Articular chondrocyte of knee joint (primary cell): Measurements from ENCODE around the gene SLC30A3. TPM values are rescaled to one million over a fixed set of nuclear protein-coding genes. Genes with fewer than 3 reads are reported as not detected.

Source experiments
- total RNA-seq: library from RNA; depleted of rRNA; stranded (reverse); fragments of >200 nt; gene quantifications from 2 replicates; pipeline ENCODE4 v1.2.3, GENCODE V29; 2012

SLC30A3 gene
- total RNA-seq, result under 0.01 TPM in 1 of 2 replicates, not detected in the other

GRCh38 chr2:27262379-27263286, at the start of gene SLC30A3:
SLC30A3 (minus strand) TSS chr2:27263047; CDS start chr2:27262906, 141 bp downstream.

GRCh38 chr2:27308359-27308881, 45.6 kb upstream of the SLC30A3 start, which contains the start of gene UCN:
UCN (minus strand) TSS chr2:27308445; CDS start chr2:27307895, 550 bp downstream.

DNA sequence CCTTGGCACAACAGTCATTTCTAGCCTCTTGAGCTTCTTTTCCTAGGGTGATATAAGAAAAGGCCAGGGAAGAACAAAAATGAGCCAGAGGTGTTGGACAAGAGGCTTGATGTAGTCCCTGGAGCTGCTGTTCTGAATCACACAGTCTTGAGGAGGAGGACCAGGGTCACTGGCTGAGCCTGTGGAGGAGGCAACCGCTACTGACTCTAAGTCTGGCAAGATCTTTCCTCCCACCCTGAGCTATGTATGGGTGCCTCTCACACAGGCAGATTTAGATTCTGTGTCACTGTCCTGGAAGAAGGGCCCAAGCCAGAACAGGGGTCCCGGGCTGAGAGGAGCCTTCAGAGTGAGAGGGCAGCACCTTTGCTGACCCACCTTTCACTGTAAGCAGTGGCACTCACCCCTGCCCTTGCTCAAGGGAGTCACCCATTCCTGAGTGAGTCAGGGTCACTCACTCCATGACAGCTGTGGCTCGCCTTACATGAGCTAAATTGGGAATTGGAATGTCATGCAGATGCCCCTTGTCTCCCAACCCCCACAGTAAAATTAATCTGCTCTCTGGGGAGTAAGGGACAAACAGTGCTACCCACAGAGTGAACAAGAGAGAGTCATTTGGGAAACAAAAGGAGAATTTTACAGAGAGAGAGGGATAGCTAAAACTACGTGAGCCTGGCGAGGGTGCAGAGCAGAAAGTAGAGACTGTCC, 19.2 kb upstream of the SLC30A3 start, which contains the start of gene TRIM54:
Gene TRIM54, plus strand, starts transcription at position 575 of the 705 bp plus-strand sequence. CDS start 303 bp downstream, outside the sequence.

GRCh38 chr2:27275211-27276150, 12.6 kb upstream of the SLC30A3 start, which contains the start of gene DNAJC5G:
DNAJC5G (plus strand) TSS chr2:27275433; CDS start chr2:27276729, 1,296 bp downstream.

DNA sequence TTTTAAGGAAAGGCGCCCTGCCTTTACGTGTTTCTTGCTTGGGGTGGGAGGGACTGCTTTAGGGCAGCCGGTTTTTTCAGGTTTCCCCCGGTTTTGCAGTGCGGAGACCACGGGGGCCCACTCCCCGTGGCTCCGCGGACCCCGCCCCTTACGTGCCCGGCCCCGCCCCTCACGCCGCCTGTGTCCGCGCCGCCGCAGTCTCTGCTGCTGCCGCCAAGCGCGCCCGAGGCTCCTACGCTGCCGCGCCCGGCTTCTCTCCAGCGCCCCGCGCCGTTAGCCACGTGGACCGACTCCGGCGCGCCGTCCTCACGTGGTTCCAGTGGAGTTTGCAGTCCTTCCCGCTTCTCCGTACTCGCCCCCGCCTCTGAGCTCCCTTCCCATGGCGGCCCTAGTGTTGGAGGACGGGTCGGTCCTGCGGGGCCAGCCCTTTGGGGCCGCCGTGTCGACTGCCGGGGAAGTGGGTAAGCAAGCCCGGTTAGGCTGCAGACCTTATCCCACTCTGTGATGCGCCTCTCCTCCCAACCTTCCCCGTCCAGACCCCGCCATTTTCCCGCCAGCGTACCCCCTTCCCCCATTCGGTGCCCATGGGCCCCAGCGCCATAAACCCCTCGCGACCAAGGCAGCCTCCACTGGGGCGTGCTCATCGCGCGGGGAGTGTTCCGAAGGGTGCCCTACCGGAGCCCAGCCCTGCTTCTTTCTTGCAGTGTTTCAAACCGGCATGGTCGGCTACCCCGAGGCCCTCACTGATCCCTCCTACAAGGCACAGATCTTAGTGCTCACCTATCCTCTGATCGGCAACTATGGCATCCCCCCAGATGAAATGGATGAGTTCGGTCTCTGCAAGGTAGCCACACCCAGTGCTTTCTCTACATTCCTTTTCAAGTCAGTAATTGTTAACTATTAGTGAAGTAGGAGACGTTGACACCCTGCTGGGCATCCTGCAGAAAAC, 45.4 kb downstream of the SLC30A3 start, which contains the start of gene CAD:
Gene CAD, plus strand, starts transcription at position 197 of the 949 bp plus-strand sequence. Its CDS starts 183 bp downstream, at position 380.

GRCh38 chr2:27211943-27212625, 50.8 kb downstream of the SLC30A3 start, which contains the start of the genes ATRAID and SLC5A6:
ATRAID (plus strand) TSS chr2:27212041; CDS start chr2:27212369, 328 bp downstream.
SLC5A6 (minus strand) TSS chr2:27212268; CDS start chr2:27207650, 4,618 bp downstream.

Other genes with a start within 250 kb of the SLC30A3 start
- 68.0 and 68.5 TPM in 2 replicates for gene TMEM214, start 230.1 kb downstream of the SLC30A3 start, total RNA-seq
- 21.8 and 23.3 TPM in 2 replicates for gene AGBL5, start 211.4 kb downstream of the SLC30A3 start, total RNA-seq
- gene OST4, start 191.4 kb downstream of the SLC30A3 start, total RNA-seq, result 201 and 215 TPM in 2 replicates
- 113 and 123 TPM in 2 replicates for gene EMILIN1, start 184.4 kb downstream of the SLC30A3 start, total RNA-seq
- 0.26 and 0.65 TPM in 2 replicates for gene KHK, start 176.3 kb downstream of the SLC30A3 start, total RNA-seq
- gene CGREF1, start 143.9 kb downstream of the SLC30A3 start, total RNA-seq, result 6.9 and 15.8 TPM in 2 replicates
- gene ABHD1, start 139.2 kb downstream of the SLC30A3 start, total RNA-seq, result 0.22 and 0.26 TPM in 2 replicates
- 29.9 and 40.6 TPM in 2 replicates for gene PREB, start 128.4 kb downstream of the SLC30A3 start, total RNA-seq
- gene PRR30, start 123.6 kb downstream of the SLC30A3 start, total RNA-seq, result not detected in 2 replicates
- gene TCF23, start 114.0 kb downstream of the SLC30A3 start, total RNA-seq, result under 0.01 TPM in 2 replicates
- 200 and 246 TPM in 2 replicates for gene ATRAID, start 51.0 kb downstream of the SLC30A3 start, total RNA-seq
- 14.6 and 15.4 TPM in 2 replicates for gene SLC5A6, start 50.8 kb downstream of the SLC30A3 start, total RNA-seq
- 19.1 and 28.1 TPM in 2 replicates for gene CAD, start 45.7 kb downstream of the SLC30A3 start, total RNA-seq
- gene DNAJC5G, start 12.4 kb upstream of the SLC30A3 start, total RNA-seq, result not detected in 2 replicates
- not detected in 2 replicates for gene TRIM54, start 19.4 kb upstream of the SLC30A3 start, total RNA-seq
- 0.39 and 1.4 TPM in 2 replicates for gene UCN, start 45.4 kb upstream of the SLC30A3 start, total RNA-seq
- gene MPV17, start 60.0 kb upstream of the SLC30A3 start, total RNA-seq, result 95.4 and 108 TPM in 2 replicates
- gene GTF3C2, start 93.7 kb upstream of the SLC30A3 start, total RNA-seq, result 25.7 and 31.5 TPM in 2 replicates
- 26.1 and 27.3 TPM in 2 replicates for gene EIF2B4, start 107.3 kb upstream of the SLC30A3 start, total RNA-seq
- gene SNX17, start 107.6 kb upstream of the SLC30A3 start, total RNA-seq, result 127 and 145 TPM in 2 replicates
- 5.4 and 6.5 TPM in 2 replicates for gene ZNF513, start 117.7 kb upstream of the SLC30A3 start, total RNA-seq
- gene PPM1G, start 146.5 kb upstream of the SLC30A3 start, total RNA-seq, result 51.8 and 52.4 TPM in 2 replicates
- gene NRBP1, start 165.6 kb upstream of the SLC30A3 start, total RNA-seq, result 135 and 145 TPM in 2 replicates
- gene KRTCAP3, start 179.3 kb upstream of the SLC30A3 start, total RNA-seq, result not detected in 2 replicates
- gene IFT172, start 226.7 kb upstream of the SLC30A3 start, total RNA-seq, result 29.3 and 30.7 TPM in 2 replicates
- 24.2 and 25.1 TPM in 2 replicates for gene FNDC4, start 232.2 kb upstream of the SLC30A3 start, total RNA-seq
- 0.43 and 0.78 TPM in 2 replicates for gene GCKR, start 233.8 kb upstream of the SLC30A3 start, total RNA-seq